Stromal cell of bone marrow (primary cell): Measurements from ENCODE around the gene MGLL.

Experiments used
- DNase-seq: peaks from one replicate; pipeline ENCODE4 v3.0.0-alpha.2; 2012; ENCODE audit warnings: low read depth

MGLL gene

GRCh38 chr3:127772827-127773751 lies 49.2 kb downstream of the MGLL start:
- DNase-seq: no peak

- no peak for DNase-seq
These were observed 50.0 kb downstream of the MGLL start for GRCh38 chr3:127772273-127772672.

GRCh38 chr3:127771746-127772145 lies 50.6 kb downstream of the MGLL start:
- DNase-seq: no peak

- DNase-seq: no peak
These were observed 51.5 kb downstream of the MGLL start for GRCh38 chr3:127770671-127771355.

DNA sequence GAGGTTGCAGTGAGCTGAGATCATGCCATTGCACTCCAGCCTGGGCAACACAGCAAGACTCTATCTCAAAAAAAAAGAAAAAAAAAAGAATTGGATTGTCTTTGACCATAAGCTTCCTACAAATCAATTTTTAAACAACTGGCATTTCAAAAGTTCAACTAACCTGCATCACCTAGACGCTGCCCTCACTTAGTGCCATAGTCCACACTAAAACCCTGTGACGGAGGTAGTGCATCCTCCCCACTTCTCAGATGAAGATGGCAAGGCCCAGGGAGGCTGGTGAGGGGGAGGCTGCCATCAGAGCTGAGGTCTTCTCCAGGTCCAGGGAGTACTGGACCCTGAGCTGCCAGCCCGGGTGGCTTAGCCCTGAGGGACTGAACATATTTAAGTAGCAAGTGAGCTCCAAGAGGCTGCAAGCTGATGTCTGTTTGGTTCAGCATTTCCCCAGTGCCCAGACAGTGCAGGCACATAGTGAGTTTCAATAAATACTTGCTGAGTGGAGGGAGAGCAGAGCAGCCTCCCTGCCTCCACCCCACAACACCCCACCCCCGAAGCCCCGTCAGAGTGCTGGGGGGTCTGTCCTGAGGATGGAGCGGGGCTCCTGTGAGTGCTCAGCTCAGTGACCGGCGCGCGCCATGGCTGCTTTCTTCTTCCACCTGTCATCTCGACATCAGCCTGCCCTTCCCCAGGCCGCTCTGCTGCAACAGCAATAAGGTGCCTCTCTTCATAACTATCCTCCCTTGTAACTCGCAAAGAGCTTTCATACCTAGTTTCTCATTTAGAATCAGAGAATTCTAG lies 52.8 kb downstream of the MGLL start:
- DNase-seq: no peak

DNA sequence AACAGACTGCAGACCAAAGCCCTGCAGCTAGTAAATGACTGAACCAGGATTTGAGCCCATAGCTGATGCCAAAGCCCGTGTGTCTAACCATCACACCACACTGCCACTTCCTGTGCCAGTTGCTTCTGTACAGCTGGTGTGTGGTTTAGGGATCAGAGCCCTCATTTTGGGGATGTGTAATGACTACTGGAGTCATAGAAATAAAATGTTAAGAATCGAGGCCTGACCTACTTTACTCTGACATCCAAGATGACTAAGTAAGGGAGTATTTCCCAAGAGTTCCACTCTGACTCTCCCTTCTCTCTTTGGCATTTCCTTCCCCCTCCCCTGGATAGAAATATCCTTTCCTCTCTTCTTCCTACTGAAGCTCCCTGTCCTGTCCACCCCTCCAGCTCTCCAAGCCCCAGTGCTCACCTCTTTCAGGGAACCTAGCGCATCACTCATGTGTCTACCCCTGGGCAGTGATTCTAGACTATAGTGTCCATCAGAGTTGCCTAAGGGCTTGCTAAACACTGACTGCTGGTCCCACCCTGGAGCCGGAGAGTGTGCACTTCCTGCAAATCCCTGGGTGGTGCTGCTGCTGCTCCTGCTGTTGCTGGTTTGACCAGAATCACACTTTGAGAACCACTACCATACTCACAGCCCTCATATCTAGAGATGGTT lies 53.8 kb downstream of the MGLL start:
- DNase-seq: peak; percentile 93

GRCh38 chr3:127767126-127767525 lies 55.2 kb downstream of the MGLL start:
- DNase-seq: no peak

- DNase-seq: no peak
These were observed 56.6 kb downstream of the MGLL start for GRCh38 chr3:127765735-127766134.

GRCh38 chr3:127764841-127765362 lies 57.4 kb downstream of the MGLL start:
- DNase-seq: no peak

DNA sequence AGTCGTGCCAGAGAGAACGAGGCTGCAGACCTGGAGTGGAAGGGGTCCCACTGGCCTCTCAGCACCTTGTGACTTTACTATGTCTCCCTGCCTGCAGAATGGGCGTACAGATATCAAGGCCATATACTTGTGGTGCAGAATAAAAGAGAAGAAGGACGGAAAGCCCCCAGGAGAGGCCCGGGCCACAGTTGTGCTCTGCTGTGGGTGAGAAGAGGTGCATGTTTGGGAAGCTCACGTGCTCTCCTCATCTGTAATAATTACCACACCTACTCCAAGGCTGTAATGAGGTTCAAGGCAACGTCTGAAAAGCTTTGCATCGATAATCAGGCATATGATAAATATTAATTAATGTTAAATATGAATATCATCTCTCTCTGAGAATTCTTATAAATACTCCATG lies 58.0 kb downstream of the MGLL start:
- DNase-seq: no peak

DNA sequence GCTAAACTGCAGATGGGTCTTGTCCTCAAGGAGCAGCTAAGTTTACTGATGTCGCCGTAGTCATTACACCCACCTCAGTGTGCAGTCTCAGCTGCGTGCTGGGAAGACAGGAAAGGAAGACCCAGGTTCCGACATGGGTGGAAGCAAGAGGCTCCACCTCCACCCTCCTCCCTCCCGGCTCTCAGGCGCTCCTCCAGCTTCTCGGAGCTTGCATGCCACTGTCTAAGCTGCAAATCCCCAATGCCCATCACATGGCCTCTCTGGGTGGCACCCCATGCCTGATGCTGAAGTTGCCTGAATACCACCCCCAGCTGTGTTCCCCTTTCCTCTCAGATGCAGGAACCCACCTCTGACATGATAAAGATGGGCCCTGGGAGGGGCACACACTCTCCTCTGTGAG lies 58.5 kb downstream of the MGLL start:
- no peak for DNase-seq

GRCh38 chr3:127763337-127763736 lies 59.0 kb downstream of the MGLL start:
- no peak for DNase-seq

GRCh38 chr3:127762787-127763105 lies 59.6 kb downstream of the MGLL start:
- DNase-seq: no peak

DNA sequence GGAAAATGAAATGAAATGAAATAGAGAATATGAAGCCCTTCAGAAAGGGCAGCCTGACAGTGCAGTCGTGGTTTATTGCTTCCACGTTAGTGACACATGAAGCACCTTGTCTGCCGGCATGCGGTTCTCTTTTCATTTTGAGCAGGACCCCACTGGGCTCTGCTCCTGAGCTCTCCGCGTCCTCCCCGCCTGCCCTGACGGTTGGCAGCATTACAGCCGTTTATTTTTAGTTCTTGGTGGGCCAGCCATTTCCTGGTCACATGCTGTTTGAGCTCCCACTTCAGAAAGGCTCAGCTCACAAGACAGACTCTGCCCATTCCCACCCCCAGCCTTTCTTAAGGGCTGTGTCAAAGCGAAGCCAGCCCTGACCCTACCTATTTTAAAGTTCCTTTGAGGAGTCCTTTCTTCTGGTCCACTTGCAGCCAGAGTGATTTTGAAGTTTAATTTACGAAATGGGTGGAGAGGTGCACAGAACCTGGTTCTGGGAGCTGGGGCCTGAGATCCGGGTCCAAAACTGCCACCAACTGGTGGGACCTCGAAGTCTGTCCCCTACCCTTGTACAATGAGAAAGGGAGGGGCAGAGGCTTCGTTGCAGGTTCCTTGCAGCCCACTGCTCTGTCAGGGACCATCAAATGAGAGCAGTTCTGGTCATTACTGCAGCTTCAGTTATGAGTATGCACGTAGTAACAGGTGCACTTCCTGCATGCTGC lies 60.1 kb downstream of the MGLL start:
- no peak for DNase-seq

DNA sequence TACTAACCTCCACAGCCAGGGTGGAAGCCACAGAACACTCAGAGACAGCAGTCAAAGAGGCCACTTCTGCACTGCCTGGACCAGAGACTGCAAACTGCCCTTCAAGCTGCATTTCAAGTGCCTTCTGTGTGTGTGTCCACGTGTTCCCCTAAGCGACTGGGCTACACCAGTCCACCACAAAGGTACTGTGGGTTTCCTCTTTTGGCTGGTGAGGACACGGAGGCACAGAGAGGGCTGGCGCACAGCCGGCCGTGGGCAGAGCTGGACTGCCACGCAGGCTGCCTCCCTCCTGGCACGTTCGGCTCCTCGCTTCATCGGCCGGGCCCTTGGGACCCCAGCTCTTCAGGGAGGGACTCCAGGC lies 60.9 kb downstream of the MGLL start:
- no peak for DNase-seq

GRCh38 chr3:127760791-127761440 lies 61.4 kb downstream of the MGLL start:
- no peak for DNase-seq

DNA sequence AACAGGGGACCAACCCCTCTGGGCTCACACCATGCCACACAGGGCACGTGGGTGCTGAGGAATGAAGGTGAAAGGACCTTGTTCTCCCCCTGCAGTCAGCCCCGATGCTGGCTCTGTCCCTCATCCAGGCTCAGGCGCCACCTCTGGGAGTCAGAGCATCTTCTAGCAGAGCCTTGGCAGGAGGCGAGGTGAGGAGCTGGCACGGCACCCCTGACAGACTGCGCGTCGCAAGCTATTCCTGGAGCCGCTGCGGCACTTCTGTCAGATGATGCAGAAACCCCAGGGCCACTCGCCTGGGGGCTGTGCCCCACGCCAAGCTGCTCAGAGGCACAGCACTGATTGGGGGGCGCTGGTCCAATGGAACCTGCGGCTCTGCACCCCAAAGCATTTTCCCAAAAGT lies 62.0 kb downstream of the MGLL start:
- DNase-seq: no peak

- no peak for DNase-seq
These were observed 62.5 kb downstream of the MGLL start for GRCh38 chr3:127759826-127760225.

GRCh38 chr3:127758013-127758412 lies 64.3 kb downstream of the MGLL start:
- no peak for DNase-seq

- no peak for DNase-seq
These were observed 67.0 kb downstream of the MGLL start for GRCh38 chr3:127755305-127755681.
